NCI-H2081 treated with DMSO at 0.1 percent for 48 hours (cell line): ENCODE measurements around the gene RREB1.
"Not testable (repeated sequence)": the region's sequence is repeated elsewhere in the genome, so short reads cannot be mapped to it uniquely, and the experiment has no call there.

Source experiments
- DNase-seq: peaks from one replicate; lab custom pipeline; 2025; lab: John Stamatoyannopoulos, UW

Gene RREB1

DNA sequence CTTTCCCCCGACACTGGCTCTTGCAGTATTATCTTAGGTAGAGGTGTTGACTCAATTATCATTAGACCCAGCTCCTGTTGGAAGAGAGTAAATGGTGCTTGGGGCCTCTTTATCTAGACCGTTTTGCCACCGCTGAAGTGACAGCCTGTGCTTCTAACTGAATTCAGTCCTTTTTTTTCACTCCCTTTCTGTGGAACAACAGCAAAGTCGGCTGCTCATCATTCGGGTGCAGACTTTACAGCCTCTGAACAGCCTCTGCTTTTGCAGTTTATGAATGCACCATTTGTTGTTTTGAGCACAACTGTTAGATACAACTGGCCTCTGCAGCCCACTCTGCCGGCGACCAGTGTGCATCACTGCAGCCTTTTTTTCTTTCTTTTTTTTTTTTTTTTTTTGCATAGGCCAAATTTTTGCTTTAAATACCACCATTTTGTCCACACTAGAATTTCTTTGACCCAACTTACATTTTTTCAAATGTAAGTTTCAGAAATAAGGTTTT lies 35.8 kb downstream of the RREB1 start:
- DNase-seq: no peak

DNA sequence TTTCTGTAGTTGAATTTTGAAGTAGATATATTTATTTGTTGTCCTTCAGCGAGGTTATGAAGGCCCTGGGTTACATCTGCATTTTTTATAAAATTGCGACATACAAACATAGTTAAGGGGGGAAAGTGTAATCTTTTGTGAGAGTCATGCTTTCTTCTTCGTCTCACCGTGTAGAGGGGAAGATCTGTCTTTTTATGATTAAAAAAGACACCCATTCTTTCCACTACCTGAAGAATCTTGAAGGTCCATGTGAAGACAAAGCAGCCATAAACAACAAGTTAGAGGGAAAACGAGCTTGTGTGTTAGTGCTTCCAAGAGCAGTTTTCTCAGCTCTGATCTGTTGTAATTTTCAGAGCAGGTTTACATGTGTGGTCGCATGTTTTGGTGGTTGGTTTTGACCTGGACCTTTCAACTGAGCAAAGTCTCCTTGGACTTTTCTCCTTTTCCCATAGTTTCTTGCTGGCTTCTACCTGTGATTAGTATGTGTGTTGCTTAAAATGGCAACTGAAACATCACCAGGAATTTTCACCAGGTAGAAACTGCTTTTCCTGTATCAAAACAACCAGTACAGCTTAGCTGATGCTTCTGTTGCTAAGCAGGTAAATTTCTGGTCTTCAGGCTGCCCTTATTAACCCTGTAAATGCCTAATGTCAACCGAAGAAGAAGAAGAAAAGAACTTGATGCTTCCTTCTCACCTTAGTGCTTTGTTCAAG lies 37.3 kb downstream of the RREB1 start:
- no peak for DNase-seq

DNA sequence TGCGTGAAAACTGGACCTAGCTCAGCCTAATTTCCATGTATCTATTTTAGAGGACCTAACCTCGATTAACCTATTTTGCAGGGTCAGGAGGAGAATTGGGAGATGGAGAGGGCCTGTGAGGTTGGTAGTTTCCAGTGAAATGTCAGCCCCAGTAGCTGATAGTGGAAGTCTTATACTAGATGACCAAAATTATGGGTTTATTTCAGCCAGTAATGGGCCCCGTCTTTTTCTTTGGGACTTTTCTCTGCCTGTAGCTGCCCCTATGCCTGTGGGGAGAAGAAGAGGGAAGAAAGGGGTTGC lies 37.8 kb downstream of the RREB1 start:
- DNase-seq: no peak

DNA sequence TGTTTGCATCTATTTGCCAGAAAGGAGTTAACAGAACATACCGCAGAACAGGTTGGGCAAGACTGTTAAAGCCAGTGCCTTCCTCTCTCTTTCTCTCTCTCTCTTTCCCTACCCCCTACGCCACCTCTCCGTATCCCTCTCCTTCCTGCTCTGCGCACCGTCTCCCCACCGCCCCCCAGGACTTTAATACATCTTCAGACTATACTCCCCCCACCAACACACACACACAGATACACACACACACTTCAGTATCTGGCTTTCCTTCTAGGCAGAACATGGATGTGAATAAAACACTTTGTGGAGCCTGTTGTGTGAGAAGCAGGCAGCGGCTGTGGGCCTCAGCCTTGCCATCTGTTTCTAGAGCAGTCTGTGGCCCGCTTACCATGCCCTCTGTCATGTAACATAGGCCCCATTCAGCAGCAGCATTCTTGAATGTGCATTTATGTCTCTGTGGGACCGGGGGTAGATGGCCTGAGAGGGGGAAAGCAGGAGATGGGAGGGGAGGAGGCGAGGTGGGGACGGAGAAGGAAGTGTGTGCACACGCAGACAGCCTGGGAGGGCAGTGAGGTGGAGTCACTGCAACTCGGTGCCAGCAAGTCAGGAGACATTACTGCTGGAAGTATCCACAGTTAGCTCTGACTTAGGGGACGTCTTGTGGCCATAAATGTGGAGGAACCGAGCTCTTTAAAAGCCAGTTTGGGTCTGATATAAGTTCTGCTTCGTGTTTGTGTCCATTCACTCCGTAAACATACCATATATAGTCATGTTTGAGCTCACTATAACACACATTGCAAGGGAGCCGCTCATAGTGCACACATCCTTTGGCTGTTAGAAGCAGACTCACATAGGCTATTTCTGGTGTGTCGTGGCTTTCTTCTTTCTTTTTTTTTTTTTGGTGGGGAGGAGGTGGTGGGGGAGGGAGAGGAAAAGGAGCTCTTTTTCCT lies 38.4 kb downstream of the RREB1 start:
- DNase-seq: no peak

DNA sequence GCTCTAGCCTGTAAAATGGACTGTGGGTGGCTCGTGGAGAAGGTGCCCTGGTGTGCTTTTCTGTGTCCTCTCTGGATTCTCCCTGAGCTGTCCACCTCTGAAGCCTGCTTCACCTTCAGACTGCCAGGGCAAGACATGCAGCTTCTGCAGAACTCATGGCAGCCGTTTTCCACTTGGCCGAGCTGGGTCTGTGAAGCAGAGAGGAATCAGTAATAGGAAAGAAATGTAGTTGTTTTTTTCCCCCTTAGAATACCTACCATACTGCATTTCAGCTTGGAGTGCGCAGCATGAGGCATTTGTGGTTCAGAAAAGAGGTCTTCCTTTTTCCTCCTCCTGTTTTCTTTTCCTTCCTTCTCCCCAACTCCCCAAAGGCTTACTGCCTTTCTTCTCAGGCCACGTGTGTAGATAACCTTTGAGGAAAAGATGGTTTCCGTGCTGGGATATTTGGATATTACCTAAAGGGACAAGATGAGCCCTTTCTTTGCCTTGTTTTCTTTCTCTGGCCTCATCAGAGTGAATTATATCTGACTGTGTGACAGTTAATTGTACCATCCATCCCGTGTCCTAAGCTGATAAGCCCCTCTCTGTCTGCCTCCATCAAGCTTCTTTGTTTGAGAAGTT lies 39.4 kb downstream of the RREB1 start:
- no peak for DNase-seq

DNA sequence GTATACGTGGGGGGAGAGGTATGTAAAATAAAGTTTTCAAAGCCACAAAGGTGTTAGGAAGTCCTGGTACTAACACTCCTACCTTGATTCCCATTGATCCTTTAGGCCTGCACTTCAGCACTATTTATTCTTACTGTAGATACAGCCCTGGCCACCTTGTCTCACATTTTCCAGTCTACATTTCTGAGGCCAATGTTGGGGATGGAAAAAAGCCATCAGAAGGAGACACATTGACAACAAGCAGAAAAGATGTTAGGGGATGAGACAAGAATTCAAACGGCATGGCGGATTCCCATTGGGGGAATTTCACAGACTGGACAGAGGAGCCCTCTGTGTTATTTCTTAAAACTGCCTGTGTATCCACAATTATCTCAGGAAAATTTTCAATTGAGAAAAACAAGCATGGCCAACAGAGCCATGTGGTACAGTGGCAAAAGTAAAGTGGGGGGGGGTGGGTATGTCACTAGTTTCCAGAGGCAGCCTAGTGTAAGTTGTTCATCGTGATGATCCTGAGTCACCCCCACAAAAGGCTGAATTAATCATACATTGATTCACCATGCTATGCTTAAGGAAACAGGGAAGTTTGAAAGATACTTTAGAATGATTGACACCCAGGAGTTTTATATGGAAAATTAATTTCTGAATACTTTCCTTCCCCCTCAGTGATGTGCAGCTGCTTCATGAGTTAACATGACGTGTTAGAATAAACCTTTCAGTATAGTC lies 40.5 kb downstream of the RREB1 start:
- no peak for DNase-seq

DNA sequence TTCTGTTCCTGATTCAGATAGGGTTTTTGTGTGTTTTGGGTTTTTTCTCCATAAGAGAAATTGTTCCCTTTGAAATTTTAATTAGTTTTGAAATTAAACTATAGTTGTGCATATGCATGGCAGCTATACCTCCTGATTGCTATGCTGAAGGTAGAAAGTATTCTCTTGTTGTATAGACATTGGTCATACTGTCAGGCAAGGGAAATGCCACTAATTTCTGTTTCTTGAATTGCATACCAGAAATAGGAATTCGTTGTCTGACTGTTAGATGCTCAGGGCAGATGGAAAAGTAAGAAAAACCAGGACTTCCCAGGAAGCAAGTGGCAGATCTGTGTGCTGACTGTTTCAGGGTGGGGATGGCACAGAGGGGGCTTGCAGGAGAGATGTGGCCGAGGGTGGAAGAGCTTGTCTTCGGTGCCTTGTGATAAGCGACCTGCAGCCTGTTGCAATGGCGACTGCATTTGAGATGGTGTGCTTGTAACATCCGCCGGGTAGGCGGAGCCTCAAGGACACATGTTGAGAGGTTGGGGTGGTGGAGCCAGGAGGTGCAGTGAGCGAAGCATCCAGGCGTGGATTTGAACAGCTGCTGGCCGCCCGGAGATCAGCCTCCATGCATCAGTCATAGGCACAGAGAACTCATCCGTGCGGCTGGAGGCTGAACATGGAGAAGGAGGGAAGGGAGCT lies 42.8 kb downstream of the RREB1 start:
- peak; percentile 66 for DNase-seq

DNA sequence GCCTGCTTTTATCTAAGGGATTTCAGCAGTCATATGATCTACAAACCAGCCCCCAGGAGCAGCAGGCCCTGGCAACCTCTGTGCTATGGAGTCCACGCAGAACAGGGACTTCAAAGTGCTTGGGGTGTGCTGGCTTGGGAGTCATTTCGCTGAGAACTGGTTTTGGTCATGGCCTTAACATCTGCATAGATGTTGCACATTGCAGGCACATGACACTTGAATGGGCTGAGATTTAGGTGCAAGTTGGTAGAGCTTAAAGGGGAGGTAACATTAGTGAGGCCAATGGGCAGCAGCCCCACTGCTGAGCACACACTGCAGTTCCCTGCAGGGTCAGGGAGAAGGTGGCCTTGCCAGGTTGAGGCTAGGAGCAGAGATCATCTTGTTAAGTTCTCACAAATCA lies 43.6 kb downstream of the RREB1 start:
- no peak for DNase-seq

DNA sequence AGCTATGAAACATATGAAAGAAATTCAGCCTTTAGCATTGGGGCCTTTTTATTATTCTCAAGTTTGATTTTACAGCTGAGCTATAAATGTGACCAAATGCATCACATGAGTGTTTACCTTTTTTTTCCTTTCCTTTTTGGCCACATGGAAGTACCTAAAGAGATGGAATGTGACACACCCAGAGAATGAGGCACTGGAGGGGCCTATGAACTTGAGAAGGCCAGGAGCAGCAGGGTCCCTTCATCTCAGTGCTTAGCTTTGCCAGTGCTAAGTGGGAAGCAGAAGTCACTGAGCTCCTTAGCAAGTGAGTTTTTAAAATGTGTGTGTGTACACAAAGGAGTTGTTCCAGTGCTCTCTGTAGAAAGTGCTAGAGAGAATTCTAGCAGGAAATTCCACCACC lies 44.7 kb downstream of the RREB1 start:
- no peak for DNase-seq

DNA sequence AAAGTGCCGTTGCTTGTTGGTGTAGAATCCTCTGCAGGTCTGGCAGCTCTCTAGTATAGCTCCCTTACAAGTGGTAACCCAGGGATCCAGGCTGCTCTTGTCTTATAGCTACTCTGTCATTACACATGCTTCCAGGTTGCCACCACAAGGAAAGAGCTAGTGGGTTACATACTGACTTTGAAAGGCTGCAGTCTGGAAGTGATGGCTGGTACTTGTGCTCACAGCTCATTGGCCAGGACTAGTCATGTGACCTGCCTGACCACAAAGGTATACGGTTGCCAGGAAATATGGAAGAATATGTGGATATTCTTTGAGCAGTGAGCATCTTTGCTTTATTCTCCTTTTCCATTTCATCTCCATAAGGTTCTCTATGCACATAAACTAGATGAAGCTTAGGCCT lies 46.0 kb downstream of the RREB1 start:
- DNase-seq: no peak

DNA sequence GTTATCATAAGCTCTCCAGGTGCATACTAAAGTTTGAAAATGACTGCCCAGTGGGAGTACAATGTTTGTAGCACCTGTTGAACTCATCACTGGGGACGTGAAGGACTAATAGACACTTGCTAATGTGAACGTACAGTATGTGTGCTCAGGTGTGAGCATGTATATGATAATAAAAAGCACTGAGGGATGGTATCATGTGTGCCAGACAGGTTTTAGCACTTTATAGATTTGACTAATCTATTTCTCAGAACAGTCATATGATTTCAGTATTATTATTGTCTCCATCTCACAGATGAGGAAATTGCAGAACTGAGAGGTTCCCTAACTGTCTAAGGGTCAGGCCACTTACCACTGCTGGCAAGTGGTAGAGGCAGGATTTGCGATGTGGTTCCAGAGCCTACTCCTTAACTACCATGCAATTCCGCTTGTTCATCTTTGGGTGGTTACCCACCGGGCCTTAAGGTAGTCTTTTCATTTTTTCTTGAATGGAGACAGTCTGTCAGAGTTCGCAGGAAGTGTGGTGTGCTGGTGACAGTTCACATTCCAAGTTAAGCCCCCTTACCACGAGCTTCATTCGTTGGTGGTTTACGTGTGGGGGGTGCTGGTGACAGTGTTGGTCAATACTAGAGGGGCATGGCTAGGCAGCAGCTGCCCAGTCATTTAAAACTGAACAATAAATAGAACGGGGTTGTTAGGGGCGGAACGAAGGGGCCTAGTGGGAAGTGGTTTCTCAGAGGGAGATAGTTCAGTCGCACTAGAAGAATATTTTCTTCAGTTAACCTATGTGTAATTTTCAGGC lies 46.8 kb downstream of the RREB1 start:
- no peak for DNase-seq

DNA sequence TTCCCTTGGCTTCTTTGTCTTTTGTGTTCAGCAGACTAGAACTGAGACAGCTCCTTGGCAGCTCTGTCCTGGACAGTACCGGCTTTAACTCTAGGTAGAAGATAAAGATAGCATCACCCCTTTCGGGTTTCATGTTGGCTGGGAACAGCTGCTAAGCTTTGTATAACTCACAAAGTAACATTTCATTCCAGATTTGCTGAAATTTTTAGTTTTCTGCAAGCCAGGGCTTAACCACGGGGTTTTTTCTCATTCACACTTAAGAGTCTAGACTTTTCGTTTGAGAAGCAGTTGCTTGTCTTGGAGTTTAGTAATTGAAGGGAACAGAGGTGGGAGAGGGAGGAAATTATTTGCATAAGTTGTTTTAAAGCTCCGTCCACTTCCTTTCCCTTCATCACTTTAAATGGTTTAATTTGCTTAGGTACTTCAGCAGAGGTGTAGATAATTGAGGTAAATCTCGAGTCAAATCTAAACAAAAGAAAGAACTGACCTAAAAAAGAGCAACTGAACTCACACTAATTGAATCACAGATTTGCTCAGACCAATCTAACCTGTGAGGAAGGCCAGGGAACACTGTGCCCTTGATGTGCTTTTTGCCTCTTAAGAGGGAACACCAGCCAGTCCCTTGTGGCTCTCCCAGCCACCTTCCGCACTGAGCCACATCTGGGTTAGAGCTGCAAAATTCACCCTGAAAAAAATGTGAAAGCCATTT lies 48.3 kb downstream of the RREB1 start:
- no peak for DNase-seq

DNA sequence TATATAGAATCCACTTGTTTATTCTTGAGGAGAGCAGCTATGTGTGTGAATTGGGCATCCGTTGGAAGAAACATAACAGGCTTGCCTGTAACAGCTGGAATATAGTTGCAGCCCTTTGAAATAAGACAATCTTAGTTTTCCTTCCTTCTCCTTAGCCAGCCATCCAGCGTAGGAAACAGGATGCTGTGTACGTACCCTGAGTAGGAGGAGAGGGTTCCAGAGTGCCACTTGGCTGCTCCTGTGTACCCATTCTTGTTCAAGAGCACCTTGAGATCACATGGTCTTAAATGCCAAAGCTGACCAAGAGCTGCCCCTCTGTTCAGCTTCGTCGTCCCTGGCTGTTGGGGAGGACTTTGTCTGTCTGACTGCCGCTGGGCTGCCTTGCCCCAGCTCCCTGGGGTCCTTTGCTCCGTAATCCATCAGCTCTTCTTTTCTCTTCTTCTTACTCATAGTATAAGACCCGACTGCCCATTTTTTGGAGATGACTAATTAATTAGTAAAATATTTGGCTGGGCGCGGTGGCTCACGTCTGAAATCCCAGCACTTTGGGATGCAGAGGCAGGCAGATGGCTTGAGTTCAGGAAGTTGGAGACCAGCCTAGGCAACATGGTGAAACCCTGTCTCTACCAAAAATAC lies 49.0 kb downstream of the RREB1 start:
- no peak for DNase-seq

DNA sequence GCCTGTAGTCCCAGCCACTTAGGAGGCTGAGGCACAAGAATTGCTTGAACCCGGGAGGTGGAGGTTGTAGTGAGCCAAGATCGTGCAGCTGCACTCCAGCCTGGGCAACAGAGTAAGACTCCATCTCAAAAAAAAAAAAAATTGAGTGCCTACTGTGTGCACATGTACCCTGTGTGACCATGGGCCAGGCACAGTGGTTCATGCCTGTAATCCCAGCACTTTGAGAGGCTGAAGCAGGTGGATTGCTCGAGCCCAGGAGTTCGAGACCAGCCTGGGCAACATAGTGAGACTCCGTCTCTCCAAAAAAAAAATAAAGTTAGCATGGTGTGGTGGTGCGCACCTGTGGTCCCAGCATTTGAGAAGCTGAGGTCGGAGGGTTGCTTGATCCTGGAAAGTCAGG lies 49.5 kb downstream of the RREB1 start:
- not testable (repeated sequence) for DNase-seq

DNA sequence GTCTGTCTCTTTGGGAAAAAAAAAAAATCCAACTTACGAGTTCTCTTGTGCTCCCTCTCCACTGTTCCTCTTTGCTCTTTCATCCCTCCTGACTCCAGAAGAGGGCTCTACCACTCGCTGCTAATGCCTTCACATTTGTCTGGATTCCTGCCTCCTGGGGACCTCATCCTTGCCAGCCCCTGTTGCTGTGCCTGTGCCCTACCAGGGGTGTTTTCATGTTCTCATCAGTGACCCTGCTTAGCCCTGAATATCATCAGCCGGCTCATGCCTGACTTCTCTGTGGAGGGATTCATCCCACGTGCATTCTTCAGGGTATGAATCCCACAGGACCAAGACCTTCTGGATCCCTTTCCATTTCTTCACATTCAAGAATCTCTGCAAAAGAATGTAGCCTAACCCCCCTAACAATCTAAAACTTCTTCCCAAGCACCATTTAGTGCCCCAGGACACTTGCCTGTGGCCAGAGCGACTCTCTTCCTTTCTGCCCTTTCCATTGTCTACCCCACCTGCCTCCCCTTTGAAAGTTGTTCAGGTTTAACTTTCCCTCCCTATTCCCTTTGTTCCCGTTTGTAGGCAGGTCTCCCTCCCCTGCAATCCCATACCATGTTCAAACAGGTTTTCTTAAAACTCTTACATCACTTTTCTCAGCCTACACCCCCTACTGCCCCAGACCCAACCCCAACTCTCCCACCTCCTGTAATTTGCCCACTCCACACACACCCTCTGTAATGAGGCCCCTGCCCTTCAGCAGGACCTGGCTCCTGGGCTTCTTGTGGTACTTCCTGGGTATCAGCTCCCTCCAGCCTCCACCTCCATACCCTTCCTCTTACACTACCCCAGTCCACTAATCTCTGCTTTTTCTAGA lies 50.2 kb downstream of the RREB1 start:
- DNase-seq: no peak

DNA sequence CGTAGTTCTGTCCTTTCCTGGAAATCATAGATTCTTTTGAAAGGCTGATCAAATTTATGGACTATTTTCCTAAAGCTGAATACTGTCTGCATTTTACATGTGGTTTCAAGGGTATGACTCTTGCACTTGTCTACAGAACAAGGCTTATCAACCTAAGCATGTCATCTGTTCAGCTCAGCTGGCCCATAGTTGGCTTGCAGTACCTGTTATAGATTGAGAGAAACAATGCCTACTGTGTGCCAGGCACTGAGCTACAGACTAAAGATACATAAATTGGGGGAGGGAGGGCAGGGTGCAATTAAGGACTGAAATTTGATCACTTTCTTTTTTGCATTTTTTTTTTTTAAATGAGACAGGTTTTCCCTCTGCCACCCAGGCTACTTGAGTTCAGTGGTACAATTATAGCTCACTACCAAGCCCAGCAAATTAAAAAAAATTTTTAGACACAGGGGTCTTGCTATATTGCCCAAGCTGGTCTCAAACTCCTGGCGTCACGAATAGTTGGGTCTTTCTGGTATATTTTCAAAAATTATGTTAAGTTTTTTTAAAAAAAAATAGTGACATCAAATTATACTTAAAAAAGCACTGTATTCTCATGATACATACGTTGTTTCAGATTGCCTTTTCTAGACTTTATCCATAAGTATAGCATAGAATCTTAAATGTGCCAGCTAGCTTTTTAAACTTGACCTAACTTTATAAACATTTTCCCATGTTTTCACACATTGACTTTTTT lies 52.2 kb downstream of the RREB1 start:
- DNase-seq: no peak

DNA sequence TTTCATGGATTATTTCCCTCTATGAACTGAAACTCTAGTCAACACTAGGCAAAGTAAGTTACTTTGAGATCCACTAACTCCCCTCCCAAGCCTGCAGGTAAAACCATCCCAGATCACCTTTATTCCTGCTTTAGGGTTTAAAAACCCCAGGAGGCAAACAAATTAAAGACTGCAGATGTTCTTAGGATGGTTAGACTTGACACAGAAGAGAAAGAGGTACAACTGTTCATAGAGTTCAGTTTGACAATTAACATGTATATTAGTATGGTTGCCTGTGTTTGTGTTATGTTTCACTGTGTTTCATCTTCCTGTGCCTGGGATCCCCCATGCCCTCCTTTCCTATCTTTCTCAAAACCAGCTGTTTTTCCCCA lies 53.5 kb downstream of the RREB1 start:
- DNase-seq: no peak

DNA sequence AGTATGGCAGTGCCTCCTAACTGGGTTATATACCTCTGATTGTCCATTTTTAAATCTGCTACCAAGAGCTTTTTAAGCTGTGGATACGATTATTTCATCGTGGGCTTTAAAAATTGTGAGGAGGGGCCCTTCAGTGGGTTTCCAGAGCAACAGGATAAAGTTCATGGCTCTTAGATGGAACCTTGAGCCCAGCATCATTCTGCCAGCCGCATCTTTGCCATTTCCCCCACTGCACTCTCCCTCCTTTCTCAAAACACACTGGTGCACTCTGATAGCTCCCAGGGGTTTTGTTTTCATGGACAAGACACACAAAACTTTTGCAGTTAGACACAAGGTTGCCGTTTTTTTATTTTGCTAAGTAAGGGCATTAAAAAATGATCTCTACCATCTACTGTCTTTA lies 54.1 kb downstream of the RREB1 start:
- no peak for DNase-seq
